Measurements from ENCODE around the gene RUNX2. TPM values are rescaled to one million over a fixed set of nuclear protein-coding genes. Genes with fewer than 3 reads are reported as not detected.

RUNX2 gene
- total and polyA plus RNA-seq, 9 of the 15 experiments (the other 6 are each of a cell fraction or from before 2014, with no cell fraction given), result 0.29 to 1.00 (median 0.43) TPM

DNA sequence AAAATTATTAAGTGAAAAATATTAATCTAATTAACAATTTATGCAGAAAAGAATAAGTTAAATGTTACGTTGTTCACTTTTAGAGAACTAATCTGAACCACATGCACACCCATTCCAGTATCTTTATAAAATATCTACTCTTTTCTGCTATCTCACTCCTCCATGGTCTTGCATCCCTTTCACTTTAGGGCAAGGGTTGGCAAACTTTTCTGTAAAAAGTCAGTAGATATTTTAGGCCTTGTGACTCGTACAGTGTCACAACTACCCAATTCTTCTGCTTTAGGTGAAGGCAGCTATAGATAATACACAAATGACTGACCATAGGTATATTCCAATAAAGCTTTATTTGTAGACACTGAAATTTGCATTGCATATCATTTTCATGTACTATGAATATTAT, 89.3 kb downstream of the RUNX2 start:
- Histone ChIP-seq H4K20me1 (replicated peaks; ENCODE audit: control insufficient read depth, insufficient read depth, low read length) (no peaks in the 10 kb centered on the region), H2AFZ (ENCODE audit: low read depth, low read length) (no peak overlapping the region), H3K79me2 (ENCODE audit: control insufficient read depth, insufficient read depth, low read length) (no peaks in the 10 kb centered on the region), H3K9me3 (replicated peaks; ENCODE audit: control insufficient read depth, insufficient read depth, low read depth, low read length) (no peaks in the 10 kb centered on the region), H3K4me3 (no peak overlapping the region), H3K27me3 (ENCODE audit: control insufficient read depth in 2 of 2, insufficient read depth in 2 of 2, low read length in 2 of 2) (peaks cover 9 to 22% of the 10 kb centered on the region in 2 experiments; a peak in 4 of 5 replicates), H3K4me2 (ENCODE audit: insufficient read depth, low read length) (no peak overlapping the region), H3K9ac (ENCODE audit: insufficient read depth in 1 of 2, low read depth in 2 of 2, low read length in 2 of 2) (no peak overlapping the region), H3K36me3 (ENCODE audit: control insufficient read depth, insufficient read depth, low read length) (no peaks in the 10 kb centered on the region), H3K9me1 (ENCODE audit: control insufficient read depth, insufficient read depth, low read length) (no peaks in the 10 kb centered on the region), H3K27ac (ENCODE audit: extremely low read depth, low read depth, low read length) (no peak overlapping the region), H3K4me1 (replicated peaks in 1 of 2; ENCODE audit: control insufficient read depth in 2 of 2, insufficient read depth in 2 of 2, low read length in 2 of 2) (peaks cover 0 to 23% of the 10 kb centered on the region in 2 experiments; a peak in 4 of 5 replicates)
- in situ Hi-C loops (cut with MboI) (loop anchor here (10.0 kb wide), 1 partner anchor 753 kb away; no protein-coding TSS in a partner anchor), intact Hi-C loops (cut with micrococcal nuclease) (loop anchor here (5.0 kb wide), 1 partner anchor 40 kb away; the partner anchor contains the start of gene SUPT3H)
- DNase-seq (ENCODE audit: extremely low read depth in 1 of 4, low spot score in 3 of 4), result no peak
- CTCF ChIA-PET (ENCODE audit: low intra/inter-chr PET ratio), result no interaction called here
- WGBS (ENCODE audit: insufficient coverage, low coverage, missing lambda C conversion rate), result 14% methylated on average over 2 of the region's 2 CpGs
- POLR2A ChIA-PET, result no interaction called here
- no TSS peak for BruUV-seq (replicated peaks)
- no peak for FAIRE-seq
- no peak for ATAC-seq
- TF ChIP-seq ZNF253 (CRISPR knock-in tag; conservative IDR thresholded peaks at IDR 0.05), result no peak
- TF ChIP-seq, protein P1, sequence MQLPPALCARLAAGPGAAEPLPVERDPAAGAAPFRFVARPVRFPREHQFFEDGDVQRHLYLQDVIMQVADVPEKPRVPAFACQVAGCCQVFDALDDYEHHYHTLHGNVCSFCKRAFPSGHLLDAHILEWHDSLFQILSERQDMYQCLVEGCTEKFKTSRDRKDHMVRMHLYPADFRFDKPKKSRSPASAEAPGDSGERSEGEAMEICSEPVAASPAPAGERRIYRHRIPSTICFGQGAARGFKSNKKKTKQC (CRISPR knock-in tag; IDR thresholded peaks at IDR 0.05), result no peak
- TF ChIP-seq, protein P2, sequence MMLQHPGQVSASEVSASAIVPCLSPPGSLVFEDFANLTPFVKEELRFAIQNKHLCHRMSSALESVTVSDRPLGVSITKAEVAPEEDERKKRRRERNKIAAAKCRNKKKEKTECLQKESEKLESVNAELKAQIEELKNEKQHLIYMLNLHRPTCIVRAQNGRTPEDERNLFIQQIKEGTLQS (IDR thresholded peaks at IDR 0.05), result no peak
- TF ChIP-seq, protein P2 (CRISPR knock-in tag; conservative IDR thresholded peaks at IDR 0.05), result no peak
- no peak for TF ChIP-seq E2F3 (CRISPR knock-in tag; IDR thresholded peaks at IDR 0.05)
- TF ChIP-seq ETV6 (IDR thresholded peaks at IDR 0.05; ENCODE audit: borderline replicate concordance in 1 of 2, low read depth in 2 of 2, low read length in 1 of 2), result no peak
- TF ChIP-seq ETV6 (CRISPR knock-in tag; IDR thresholded peaks at IDR 0.05; ENCODE audit: borderline replicate concordance), result no peak
- no peak for TF ChIP-seq NR1H2 (CRISPR knock-in tag; IDR thresholded peaks at IDR 0.05)
- 0 out of 2 replicates have a peak, but pooled peaks have one; percentile 11 for TF ChIP-seq NFE2 (IDR thresholded peaks at IDR 0.05; ENCODE audit: low read depth)
- no peak for TF ChIP-seq TEAD4 (IDR thresholded peaks at IDR 0.05; ENCODE audit: low read length)
- no peak for TF ChIP-seq TEAD4 (CRISPR knock-in tag; IDR thresholded peaks at IDR 0.05; ENCODE audit: borderline replicate concordance)
- no peak for TF ChIP-seq TOE1 (IDR thresholded peaks at IDR 0.05; ENCODE audit: borderline replicate concordance)
- no peak for TF ChIP-seq TOE1 (CRISPR knock-in tag; IDR thresholded peaks at IDR 0.05; ENCODE audit: borderline replicate concordance, low read depth)
- no peak for TF ChIP-seq DIDO1 (tag; IDR thresholded peaks at IDR 0.05; ENCODE audit: low read depth)
- TF ChIP-seq ZNF830 (CRISPR knock-in tag; IDR thresholded peaks at IDR 0.05), result no peak

Measured in K562 (cell line).